Activated CD4-positive, alpha-beta T cell treated with anti-CD3 and anti-CD28 coated beads, Interleukin-2, amount 10 ng/mL, durations not matched to agents 7 days and 5 days (primary cell): ENCODE data around the gene HYOU1. TPM values are rescaled to one million over a fixed set of nuclear protein-coding genes. Genes with fewer than 3 reads are reported as not detected.
"Not testable (repeated sequence)": the region's sequence is repeated elsewhere in the genome, so short reads cannot be mapped to it uniquely, and the experiment has no call there.

Experiments
- CTCF ChIA-PET: fragments of 350-600 bp; sonication (Branson Sonifier 250); formaldehyde crosslinking; loops from one replicate; lab custom pipeline; 2021; ENCODE audit warnings: antibody characterized with exemption; lab: Charles Lee
- POLR2A ChIA-PET: fragments of 350-600 bp; sonication (Branson Sonifier 250); formaldehyde crosslinking; loops from one replicate; lab custom pipeline; 2021; ENCODE audit warnings: antibody characterized with exemption; lab: Charles Lee
- DNase-seq: peaks from one replicate; pipeline ENCODE4 v3.0.0-alpha.2; 2020
- H3K27ac Mint-ChIP-seq: one replicate; pipeline ENCODE4 v1.8.0; 2021; ENCODE audit warnings: mild to moderate bottlenecking, moderate library complexity, mixed read lengths
- H3K27me3 Mint-ChIP-seq: one replicate; pipeline ENCODE4 v1.8.0; 2021; ENCODE audit warnings: mixed read lengths
- H3K36me3 Mint-ChIP-seq: one replicate; pipeline ENCODE4 v1.8.0; 2021; ENCODE audit warnings: low read depth, mixed read lengths
- H3K4me1 Mint-ChIP-seq: one replicate; pipeline ENCODE4 v1.8.0; 2021; ENCODE audit warnings: mixed read lengths
- H3K4me3 Mint-ChIP-seq: one replicate; pipeline ENCODE4 v1.8.0; 2021; ENCODE audit warnings: mild to moderate bottlenecking, moderate library complexity, mixed read lengths
- H3K9me3 Mint-ChIP-seq: one replicate; pipeline ENCODE4 v1.8.0; 2021; ENCODE audit warnings: mixed read lengths
- total RNA-seq, 2 experiments: library from RNA; stranded (reverse); gene quantifications; one replicate each; pipeline ENCODE4 v1.2.3, GENCODE V29; 2021

HYOU1 gene
- 100 to 1,000 TPM; 117 to 119 TPM for total RNA-seq

- peaks cover 37% of the 10 kb centered on the region for H3K4me1 Mint-ChIP-seq
- H3K36me3 Mint-ChIP-seq, result peaks cover 38% of the 10 kb centered on the region
- H3K27ac Mint-ChIP-seq, result peak within 1 kb of the TSS; percentile 98
- CTCF ChIA-PET, result interaction anchor here (0.6 to 3.4 kb wide), 7 partner anchors 9 to 281 kb away, joined by 3 to 15 read pairs (median 5); partner anchors contain the start of genes SLC37A4 and VPS11
- no peaks in the 10 kb centered on the region for H3K27me3 Mint-ChIP-seq
- H3K9me3 Mint-ChIP-seq, result no peaks in the 10 kb centered on the region
- peak; percentile 99 for DNase-seq
- peak within 1 kb of the TSS; percentile 97 for H3K4me3 Mint-ChIP-seq
- POLR2A ChIA-PET, result interaction anchor here (1.3 to 1.7 kb wide), 2 partner anchors 10 to 39 kb away, joined by 3 to 8 read pairs; partner anchors contain the start of gene VPS11
Observed at GRCh38 chr11:119057000-119057769, at the start of gene HYOU1. Gene HYOU1 (minus strand): TSS chr11:119057205. CDS start chr11:119056160, 1,045 bp downstream.

GRCh38 chr11:119103793-119104192, 46.8 kb upstream of the HYOU1 start:
- ChIA-PET POLR2A (no interaction called here), CTCF (interaction anchor here (0.7 to 1.5 kb wide), 2 partner anchors 8 to 65 kb away, joined by 3 read pairs; partner anchors contain the start of gene NLRX1)
- H3K27ac Mint-ChIP-seq, result no peak overlapping the region
- peaks cover 14% of the 10 kb centered on the region for H3K36me3 Mint-ChIP-seq
- H3K27me3 Mint-ChIP-seq, result no peaks in the 10 kb centered on the region
- peak overlapping the region; percentile 60 for H3K4me3 Mint-ChIP-seq
- H3K4me1 Mint-ChIP-seq, result peaks cover 54% of the 10 kb centered on the region
- no peaks in the 10 kb centered on the region for H3K9me3 Mint-ChIP-seq
- DNase-seq, result no peak

GRCh38 chr11:119103161-119103664, 46.2 kb upstream of the HYOU1 start:
- peaks cover 53% of the 10 kb centered on the region for H3K4me1 Mint-ChIP-seq
- not testable (repeated sequence) for H3K9me3 Mint-ChIP-seq, H3K27me3 Mint-ChIP-seq, DNase-seq
- ChIA-PET CTCF (interaction anchor here (0.6 to 1.5 kb wide), 4 partner anchors 41 to 458 kb away, joined by 3 read pairs; no protein-coding TSS in a partner anchor), POLR2A (interaction anchor here (1.1 kb wide), 1 partner anchor 52 kb away, joined by 4 read pairs; no protein-coding TSS in a partner anchor)
- peaks cover 14% of the 10 kb centered on the region for H3K36me3 Mint-ChIP-seq
- peak overlapping the region; percentile 90 for H3K4me3 Mint-ChIP-seq
- peak overlapping the region; percentile 99 for H3K27ac Mint-ChIP-seq

- DNase-seq, result peak; percentile 91
- H3K4me1 Mint-ChIP-seq, result peaks cover 60% of the 10 kb centered on the region
- H3K27me3 Mint-ChIP-seq, result no peaks in the 10 kb centered on the region
- no peaks in the 10 kb centered on the region for H3K9me3 Mint-ChIP-seq
- H3K4me3 Mint-ChIP-seq, result peak within 1 kb of the TSS; percentile 90
- peak within 1 kb of the TSS; percentile 99 for H3K27ac Mint-ChIP-seq
- H3K36me3 Mint-ChIP-seq, result peaks cover 25% of the 10 kb centered on the region
- ChIA-PET POLR2A (interaction anchor here (0.7 to 1.1 kb wide), 2 partner anchors 51 to 210 kb away, joined by 4 to 6 read pairs; no protein-coding TSS in a partner anchor), CTCF (interaction anchor here (0.5 to 1.9 kb wide), 16 partner anchors 10 to 222 kb away, joined by 3 to 7 read pairs (median 3); partner anchors contain the start of genes HINFP, HMBS and VPS11)
Observed at GRCh38 chr11:119101759-119102423, 44.9 kb upstream of the HYOU1 start, which contains the start of gene DPAGT1. Gene DPAGT1 (minus strand): TSS chr11:119101853. CDS start chr11:119101655, 198 bp downstream.

- H3K4me3 Mint-ChIP-seq, result peak overlapping the region; percentile 90
Observed at GRCh38 chr11:119100994-119101758, 44.2 kb upstream of the HYOU1 start.

GRCh38 chr11:119100246-119100970, 43.4 kb upstream of the HYOU1 start:
- CTCF ChIA-PET, result interaction anchor here (0.6 to 1.2 kb wide), 3 partner anchors 22 to 672 kb away, joined by 3 to 4 read pairs (median 4); partner anchors contain the start of gene TRAPPC4
- no peaks in the 10 kb centered on the region for H3K27me3 Mint-ChIP-seq

More at GRCh38 chr11:119100994-119101758, 44.2 kb upstream of the HYOU1 start:
- Mint-ChIP-seq H3K36me3 (peaks cover 32% of the 10 kb centered on the region), H3K9me3 (no peaks in the 10 kb centered on the region), H3K4me1 (peaks cover 60% of the 10 kb centered on the region), H3K27me3 (no peaks in the 10 kb centered on the region), H3K27ac (peak overlapping the region; percentile 99)
- peak; percentile 35 for DNase-seq
- ChIA-PET CTCF (interaction anchor here (0.5 to 1.9 kb wide), 12 partner anchors 11 to 673 kb away, joined by 3 to 7 read pairs (median 4); partner anchors contain the start of genes HMBS and VPS11), POLR2A (no interaction called here)

GRCh38 chr11:119099711-119100110, 42.7 kb upstream of the HYOU1 start:
- Mint-ChIP-seq H3K27me3 (no peaks in the 10 kb centered on the region), H3K36me3 (peaks cover 40% of the 10 kb centered on the region), H3K4me3 (peak overlapping the region; percentile 90), H3K27ac (peak overlapping the region; percentile 4), H3K4me1 (peaks cover 56% of the 10 kb centered on the region), H3K9me3 (no peaks in the 10 kb centered on the region)
- POLR2A ChIA-PET, result no interaction called here
- CTCF ChIA-PET, result interaction anchor here (0.8 to 1.6 kb wide), 3 partner anchors 11 to 81 kb away, joined by 3 to 6 read pairs (median 4); partner anchors contain the start of gene TRAPPC4
- DNase-seq, result no peak

More at GRCh38 chr11:119100246-119100970, 43.4 kb upstream of the HYOU1 start:
- no peaks in the 10 kb centered on the region for H3K9me3 Mint-ChIP-seq
- POLR2A ChIA-PET, result no interaction called here
- peak overlapping the region; percentile 99 for H3K27ac Mint-ChIP-seq
- H3K36me3 Mint-ChIP-seq, result peaks cover 35% of the 10 kb centered on the region
- peaks cover 61% of the 10 kb centered on the region for H3K4me1 Mint-ChIP-seq
- DNase-seq, result no peak
- peak overlapping the region; percentile 90 for H3K4me3 Mint-ChIP-seq

GRCh38 chr11:119095066-119095880, 38.3 kb upstream of the HYOU1 start:
- Mint-ChIP-seq H3K27me3 (no peaks in the 10 kb centered on the region), H3K27ac (peak overlapping the region; percentile 95), H3K4me1 (peaks cover 64% of the 10 kb centered on the region), H3K4me3 (peak overlapping the region; percentile 94), H3K36me3 (peaks cover 71% of the 10 kb centered on the region), H3K9me3 (no peaks in the 10 kb centered on the region)
- POLR2A ChIA-PET, result interaction anchor here (0.6 to 2.2 kb wide), 10 partner anchors 10 to 76 kb away, joined by 3 to 7 read pairs (median 4); partner anchors contain the start of genes C2CD2L, HMBS, TRAPPC4 and VPS11
- CTCF ChIA-PET, result interaction anchor here (0.9 to 2.3 kb wide), 5 partner anchors 9 to 167 kb away, joined by 3 to 13 read pairs (median 4); partner anchors contain the start of genes HMBS and VPS11
- peak; percentile 100 for DNase-seq

GRCh38 chr11:119094816-119095065, 37.7 kb upstream of the HYOU1 start:
- Mint-ChIP-seq H3K9me3 (no peaks in the 10 kb centered on the region), H3K27me3 (no peaks in the 10 kb centered on the region), H3K36me3 (peaks cover 72% of the 10 kb centered on the region), H3K4me1 (peaks cover 64% of the 10 kb centered on the region), H3K27ac (peak overlapping the region; percentile 95), H3K4me3 (peak overlapping the region; percentile 94)
- POLR2A ChIA-PET, result interaction anchor here (0.6 to 2.2 kb wide), 6 partner anchors 10 to 76 kb away, joined by 3 to 7 read pairs (median 4); partner anchors contain the start of genes C2CD2L, HMBS, TRAPPC4 and VPS11
- CTCF ChIA-PET, result interaction anchor here (0.6 to 2.3 kb wide), 6 partner anchors 9 to 167 kb away, joined by 3 to 13 read pairs (median 4); partner anchors contain the start of genes HMBS and VPS11
- DNase-seq, result peak; percentile 56
